NCI-H1930 (cell line): ENCODE results near the gene PIK3CD.

ENCODE experiments used
- DNase-seq, 2 experiments: peaks; one replicate each; lab custom pipeline; 2025; lab: John Stamatoyannopoulos, UW

Gene PIK3CD

GRCh38 chr1:9719978-9720722 is 68.6 kb downstream of the PIK3CD start:
- DNase-seq = no peak

DNA sequence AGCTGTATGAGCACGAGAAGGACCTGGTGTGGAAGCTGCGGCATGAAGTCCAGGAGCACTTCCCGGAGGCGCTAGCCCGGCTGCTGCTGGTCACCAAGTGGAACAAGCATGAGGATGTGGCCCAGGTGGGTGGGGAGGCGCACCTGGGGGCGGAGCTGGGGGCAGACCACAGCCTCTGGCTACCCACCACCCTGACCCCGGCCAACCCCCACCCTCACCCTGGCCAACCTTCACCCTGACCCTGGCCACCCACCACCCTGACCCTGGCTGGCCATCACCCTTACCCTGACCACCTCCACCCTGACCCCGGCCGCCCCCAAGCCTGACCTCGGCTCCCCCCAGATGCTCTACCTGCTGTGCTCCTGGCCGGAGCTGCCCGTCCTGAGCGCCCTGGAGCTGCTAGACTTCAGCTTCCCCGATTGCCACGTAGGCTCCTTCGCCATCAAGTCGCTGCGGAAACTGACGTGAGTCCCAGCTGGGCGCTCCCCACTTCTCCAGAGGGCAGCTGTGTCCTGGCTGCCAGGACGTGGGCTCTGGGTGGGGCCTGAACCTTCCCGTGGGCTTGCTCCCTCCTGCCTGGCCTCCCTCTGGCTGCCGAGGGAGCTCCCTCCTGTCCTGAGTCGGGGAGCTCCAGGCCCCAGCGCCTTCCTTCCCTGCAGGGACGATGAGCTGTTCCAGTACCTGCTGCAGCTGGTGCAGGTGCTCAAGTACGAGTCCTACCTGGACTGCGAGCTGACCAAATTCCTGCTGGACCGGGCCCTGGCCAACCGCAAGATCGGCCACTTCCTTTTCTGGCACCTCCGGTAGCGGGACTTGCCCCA is 69.5 kb downstream of the PIK3CD start:
- DNase-seq = no peak

DNA sequence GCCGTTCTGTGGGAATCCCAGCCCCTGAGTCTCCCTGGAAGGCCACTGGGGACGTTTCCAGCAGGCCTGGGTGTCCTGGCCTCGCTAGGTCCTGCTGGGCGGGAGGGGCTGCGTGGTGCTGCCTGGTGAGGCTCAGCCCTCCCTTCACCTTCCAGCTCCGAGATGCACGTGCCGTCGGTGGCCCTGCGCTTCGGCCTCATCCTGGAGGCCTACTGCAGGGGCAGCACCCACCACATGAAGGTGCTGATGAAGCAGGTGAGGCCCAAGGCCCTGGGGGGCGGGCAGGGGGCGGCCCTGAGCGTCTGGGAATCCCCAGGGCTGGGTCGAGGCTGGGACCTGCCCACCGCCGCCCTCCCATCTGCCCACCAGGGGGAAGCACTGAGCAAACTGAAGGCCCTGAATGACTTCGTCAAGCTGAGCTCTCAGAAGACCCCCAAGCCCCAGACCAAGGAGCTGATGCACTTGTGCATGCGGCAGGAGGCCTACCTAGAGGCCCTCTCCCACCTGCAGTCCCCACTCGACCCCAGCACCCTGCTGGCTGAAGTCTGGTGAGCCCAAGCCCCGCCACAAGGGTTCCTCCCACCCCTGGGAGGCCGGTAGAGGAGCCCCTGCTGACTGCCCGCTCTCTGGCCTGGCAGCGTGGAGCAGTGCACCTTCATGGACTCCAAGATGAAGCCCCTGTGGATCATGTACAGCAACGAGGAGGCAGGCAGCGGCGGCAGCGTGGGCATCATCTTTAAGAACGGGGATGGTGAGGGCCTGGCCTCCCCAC is 70.3 kb downstream of the PIK3CD start:
- peak in 1 of 2 experiments; percentile 11 for DNase-seq

- no peak for DNase-seq
Observed at GRCh38 chr1:9722378-9722749, 70.8 kb downstream of the PIK3CD start.

DNA sequence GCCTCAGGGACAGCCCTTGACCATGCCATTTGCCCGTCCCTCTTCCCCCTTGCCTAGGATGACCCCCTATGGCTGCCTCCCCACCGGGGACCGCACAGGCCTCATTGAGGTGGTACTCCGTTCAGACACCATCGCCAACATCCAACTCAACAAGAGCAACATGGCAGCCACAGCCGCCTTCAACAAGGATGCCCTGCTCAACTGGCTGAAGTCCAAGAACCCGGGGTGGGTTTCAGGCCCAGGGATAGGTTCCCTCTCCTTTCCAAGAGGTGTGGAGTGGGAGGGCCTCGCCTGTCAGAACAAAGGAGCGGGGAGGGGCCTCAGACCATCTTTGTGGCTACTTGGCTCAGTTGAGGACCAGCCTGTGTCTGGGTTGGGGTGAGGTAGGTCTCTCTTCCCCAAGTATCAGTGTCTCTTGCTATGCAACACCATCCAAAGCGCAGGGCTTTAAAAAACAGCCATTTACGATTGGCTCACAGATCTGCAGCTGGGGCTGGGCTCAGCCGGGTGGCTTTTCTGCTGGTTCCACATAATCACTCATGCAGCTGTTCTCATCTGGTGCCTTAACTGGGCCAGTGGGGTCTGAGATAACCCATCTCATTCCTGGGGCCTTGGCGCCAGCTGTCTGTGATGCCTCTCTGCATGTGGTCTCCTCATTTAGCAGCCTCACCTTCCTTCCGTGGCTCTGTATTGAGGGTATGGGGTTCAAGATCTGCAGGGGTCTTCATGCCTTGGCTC is 71.7 kb downstream of the PIK3CD start:
- no peak for DNase-seq

GRCh38 chr1:9723926-9724325 is 72.4 kb downstream of the PIK3CD start:
- DNase-seq = no peak

DNA sequence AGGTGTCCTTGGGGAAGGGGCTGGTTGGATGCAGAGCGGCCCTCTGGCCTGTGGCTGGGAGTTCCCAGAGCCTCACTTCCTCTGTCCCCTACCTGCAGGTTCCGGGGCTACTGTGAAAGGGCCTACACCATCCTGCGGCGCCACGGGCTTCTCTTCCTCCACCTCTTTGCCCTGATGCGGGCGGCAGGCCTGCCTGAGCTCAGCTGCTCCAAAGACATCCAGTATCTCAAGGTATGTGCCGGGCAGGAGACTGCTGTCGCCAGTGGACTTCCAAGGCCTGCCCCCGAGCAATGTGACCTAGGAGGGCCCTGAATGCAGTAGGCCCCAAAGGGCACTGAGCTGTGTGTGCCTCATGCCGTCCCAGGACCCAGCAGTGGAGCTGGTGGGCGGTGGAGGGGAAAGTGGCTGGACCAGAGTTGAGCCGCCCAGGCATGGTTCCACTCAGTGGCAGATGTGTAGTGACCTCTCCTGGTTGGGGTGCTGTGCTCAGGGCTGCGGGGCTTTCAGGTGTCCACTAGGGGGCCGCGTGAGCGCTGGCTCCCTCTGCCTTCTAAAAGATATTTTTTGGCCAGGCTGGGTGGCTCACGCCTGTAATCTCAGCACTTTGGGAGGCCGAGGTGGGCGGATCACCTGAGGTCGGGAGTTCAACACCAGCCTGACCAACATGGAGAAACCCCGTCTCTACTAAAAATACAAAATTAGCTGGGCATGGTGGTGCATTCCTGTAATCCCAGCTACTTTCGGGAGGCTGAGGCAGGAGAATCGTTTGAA is 73.4 kb downstream of the PIK3CD start:
- DNase-seq = no peak

DNA sequence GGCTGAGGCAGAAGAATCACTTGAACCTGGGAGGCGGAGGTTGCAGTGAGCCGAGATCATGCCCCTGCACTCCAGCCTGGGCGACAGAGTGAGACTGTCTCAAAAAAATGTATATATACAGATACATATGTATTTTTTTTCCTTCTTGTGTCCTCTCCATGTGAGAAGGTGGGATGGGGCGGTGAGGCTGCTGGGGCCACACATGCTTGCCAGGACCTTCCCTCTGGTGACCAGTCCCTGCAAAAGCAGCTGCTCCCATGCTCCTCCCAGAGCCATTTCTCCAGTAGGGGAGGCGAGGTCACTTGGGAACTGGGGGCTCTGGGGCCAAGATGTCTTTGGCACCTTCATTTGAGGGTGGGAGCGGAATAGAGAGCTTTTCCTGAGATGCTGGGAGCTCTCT is 74.9 kb downstream of the PIK3CD start:
- no peak for DNase-seq

DNA sequence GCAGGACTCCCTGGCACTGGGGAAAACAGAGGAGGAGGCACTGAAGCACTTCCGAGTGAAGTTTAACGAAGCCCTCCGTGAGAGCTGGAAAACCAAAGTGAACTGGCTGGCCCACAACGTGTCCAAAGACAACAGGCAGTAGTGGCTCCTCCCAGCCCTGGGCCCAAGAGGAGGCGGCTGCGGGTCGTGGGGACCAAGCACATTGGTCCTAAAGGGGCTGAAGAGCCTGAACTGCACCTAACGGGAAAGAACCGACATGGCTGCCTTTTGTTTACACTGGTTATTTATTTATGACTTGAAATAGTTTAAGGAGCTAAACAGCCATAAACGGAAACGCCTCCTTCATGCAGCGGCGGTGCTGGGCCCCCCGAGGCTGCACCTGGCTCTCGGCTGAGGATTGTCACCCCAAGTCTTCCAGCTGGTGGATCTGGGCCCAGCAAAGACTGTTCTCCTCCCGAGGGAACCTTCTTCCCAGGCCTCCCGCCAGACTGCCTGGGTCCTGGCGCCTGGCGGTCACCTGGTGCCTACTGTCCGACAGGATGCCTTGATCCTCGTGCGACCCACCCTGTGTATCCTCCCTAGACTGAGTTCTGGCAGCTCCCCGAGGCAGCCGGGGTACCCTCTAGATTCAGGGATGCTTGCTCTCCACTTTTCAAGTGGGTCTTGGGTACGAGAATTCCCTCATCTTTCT is 75.5 kb downstream of the PIK3CD start:
- DNase-seq = no peak

DNA sequence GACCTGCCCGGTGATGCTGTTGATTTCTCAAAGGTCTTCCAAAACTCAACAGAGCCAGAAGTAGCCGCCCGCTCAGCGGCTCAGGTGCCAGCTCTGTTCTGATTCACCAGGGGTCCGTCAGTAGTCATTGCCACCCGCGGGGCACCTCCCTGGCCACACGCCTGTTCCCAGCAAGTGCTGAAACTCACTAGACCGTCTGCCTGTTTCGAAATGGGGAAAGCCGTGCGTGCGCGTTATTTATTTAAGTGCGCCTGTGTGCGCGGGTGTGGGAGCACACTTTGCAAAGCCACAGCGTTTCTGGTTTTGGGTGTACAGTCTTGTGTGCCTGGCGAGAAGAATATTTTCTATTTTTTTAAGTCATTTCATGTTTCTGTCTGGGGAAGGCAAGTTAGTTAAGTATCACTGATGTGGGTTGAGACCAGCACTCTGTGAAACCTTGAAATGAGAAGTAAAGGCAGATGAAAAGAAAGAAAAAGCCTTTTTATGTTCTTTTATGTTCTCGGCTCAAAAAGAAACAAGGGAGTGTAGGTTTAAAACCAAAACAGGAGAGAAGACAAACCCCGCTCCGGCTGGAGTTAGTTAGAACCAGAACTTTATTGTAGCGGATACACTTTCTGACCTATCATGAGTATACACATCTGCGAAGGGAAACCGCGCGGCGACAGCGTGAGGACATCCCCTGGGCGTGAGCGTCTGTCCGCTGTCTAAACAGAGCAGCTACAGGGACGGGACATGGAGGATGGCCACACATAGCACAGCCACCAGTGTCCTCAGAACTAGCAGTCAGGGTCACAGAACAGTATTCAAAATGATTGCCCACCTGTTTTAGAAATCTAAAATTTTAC is 77.1 kb downstream of the PIK3CD start:
- no peak for DNase-seq

DNA sequence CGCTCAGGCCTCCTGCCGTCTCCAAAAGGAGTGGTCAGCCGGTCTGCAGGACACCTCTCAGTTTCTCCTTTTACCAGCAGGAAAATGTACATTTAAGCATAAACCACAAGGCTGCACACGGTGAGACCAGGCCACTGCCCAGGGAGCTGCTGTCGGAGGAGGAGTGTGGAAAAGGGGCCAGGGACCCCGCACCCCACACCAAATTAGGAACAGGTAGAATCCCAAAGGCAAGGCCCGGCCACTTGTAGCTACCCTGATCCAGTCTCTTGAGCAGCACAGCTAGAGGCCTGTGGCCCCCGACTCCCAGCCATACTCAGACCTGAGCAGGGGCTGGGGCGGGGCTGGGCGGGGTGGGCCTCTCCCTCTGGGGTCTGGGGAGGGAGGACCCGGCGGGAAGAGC is 78.0 kb downstream of the PIK3CD start:
- DNase-seq = no peak

DNA sequence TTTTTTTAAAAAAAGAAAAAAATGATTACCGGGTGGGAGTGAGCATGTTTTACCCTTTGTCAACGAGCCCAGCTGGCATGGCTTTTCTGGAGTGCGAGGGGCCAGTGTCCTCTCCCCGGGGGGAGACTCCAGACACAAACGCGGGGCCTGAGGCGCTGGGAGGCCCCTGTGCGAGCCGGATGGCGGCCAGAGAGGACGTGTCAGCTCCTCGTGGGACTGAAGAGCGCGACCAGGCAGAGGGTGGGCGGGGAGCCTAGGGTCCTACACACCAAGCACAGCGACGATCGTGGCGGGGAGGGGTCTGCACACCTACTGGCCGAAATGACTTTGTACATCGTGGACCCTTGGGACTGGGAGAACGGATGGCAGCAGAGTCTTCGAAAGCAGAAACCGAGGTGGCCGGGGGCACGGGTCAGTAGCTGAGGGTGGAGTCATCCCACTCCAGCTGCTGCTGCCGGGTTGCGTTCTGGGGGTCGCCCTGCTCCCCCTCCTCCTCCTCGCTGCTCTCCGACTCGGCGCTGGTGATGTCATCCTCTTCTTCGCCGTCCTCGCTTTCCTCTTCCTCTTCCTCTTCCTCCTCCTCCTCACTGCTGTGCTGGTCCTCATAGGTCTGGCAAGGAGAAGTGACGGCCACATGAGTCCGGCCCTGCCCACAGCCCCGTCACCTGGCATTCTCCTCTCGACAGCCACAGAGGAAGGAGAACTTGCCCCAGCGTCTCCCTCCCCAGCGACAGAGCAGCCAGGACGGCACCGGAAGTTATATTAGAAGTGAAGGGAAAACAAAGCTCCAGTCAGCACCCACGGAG is 78.8 kb downstream of the PIK3CD start:
- DNase-seq = no peak

DNA sequence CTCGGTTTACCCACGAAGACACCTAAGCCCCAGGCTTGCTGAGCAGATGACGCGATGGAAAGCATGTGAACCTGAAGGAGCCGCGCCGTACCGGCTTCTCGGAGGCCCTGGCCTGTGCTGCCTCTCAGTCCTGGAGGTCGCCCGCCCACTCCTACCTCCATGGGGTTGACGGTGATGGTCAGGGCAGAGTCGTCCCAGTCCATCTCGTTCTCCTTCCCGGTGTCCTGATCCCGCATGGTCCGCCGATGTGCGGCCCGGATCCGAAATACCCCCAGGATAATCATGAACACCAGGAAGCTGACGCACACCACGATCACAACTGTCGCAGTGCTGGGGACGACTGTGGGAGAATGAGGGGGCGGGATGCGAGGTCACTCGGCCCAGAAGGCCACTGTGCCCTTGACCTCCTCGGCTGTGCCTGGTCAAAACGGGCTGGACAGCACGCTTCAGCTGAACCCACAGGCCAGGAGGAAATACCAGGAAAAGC is 79.6 kb downstream of the PIK3CD start:
- no peak for DNase-seq

- DNase-seq = no peak
Observed at GRCh38 chr1:9731561-9731960, 80.0 kb downstream of the PIK3CD start.

DNA sequence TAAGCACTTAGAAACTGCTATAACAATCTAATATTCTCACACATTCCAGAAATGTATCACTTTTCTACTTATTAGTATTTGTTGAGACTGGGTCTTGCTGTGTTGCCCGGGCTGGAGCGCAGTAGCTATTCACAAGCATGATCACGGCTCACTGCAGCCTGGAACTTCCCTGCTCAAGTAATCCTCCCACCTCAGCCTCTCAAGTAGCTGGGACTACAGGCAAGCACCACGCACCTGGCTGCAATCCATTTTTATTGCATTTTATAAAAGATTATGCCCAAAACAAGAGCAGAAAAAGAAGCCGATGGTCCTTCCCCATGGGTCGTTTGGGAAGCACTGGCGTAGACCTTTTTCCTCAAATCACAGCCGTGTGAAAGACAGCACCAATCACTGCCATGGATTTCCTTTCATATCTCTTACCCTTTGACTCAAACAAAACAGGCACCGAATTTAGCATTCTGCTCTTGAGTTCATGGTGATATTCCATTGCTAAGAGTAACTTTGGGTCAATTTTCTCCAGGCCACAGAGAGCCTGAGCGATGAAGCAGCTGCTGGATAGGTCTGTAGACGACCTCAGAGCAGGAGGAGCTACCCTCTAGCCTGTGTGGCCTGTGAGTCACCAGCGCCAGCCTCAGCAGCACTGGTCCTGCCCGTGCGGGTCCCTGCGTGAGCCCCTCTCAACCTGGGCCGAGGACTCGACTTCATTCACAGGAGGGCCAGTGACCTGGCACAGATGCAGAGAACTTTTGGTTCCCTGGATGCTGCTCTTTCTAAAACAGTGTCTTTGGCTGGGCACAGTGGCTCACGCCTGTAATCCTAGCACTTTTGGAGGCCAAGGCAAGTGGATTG is 80.8 kb downstream of the PIK3CD start:
- no peak for DNase-seq

- no peak for DNase-seq
Observed at GRCh38 chr1:9733160-9733789, 81.7 kb downstream of the PIK3CD start.

GRCh38 chr1:9735800-9736199 is 84.3 kb downstream of the PIK3CD start:
- no peak for DNase-seq
